Endothelial cell of umbilical vein (primary cell): ENCODE measurements around the gene CADPS. TPM values are rescaled to one million over a fixed set of nuclear protein-coding genes. Genes with fewer than 3 reads are reported as not detected.

Experiments used
- BruUV-seq: library from RNA; stranded (reverse); fragments of 400-500 nt; replicated peaks from 2 replicates; lab custom pipeline; 2021; lab: Mats Ljungman, UMichigan
- CTCF ChIA-PET: fragments of 300-600, 350-600 bp; sonication (Branson Sonifier 250); formaldehyde crosslinking; loops from one replicate; lab custom pipeline; 2021; ENCODE audit warnings: antibody characterized with exemption, inconsistent platforms; lab: Charles Lee
- POLR2A ChIA-PET: fragments of 300-600, 350-600 bp; sonication (Branson Sonifier 250); formaldehyde crosslinking; loops from one replicate; lab custom pipeline; 2021; ENCODE audit warnings: antibody characterized with exemption, inconsistent platforms; lab: Charles Lee
- DNase-seq: peaks from one replicate; pipeline ENCODE4 v3.0.0-alpha.2; 2011; ENCODE audit warnings: low read depth, low spot score
- FAIRE-seq: peaks from 2 replicates; lab custom pipeline; 2011; peaks lifted over from hg19 to GRCh38; lab: Jason Lieb, UNC
- H2AFZ ChIP-seq: 2 replicates; pipeline ENCODE4 v1.6.0; 2012; ENCODE audit warnings: low read depth, low read length, control low read depth, inconsistent platforms
- H3K27ac ChIP-seq: 2 replicates; pipeline ENCODE4 v1.5.1; 2011; ENCODE audit warnings: low read depth, mild to moderate bottlenecking, control low read depth, low read length, moderate library complexity; ENCODE audit not compliant: insufficient read depth
- H3K27me3 ChIP-seq, 2 experiments: 2 replicates each; pipeline versions ENCODE4 v1.6.0 to v1.6.1; 2011; ENCODE audit warnings: low read length in 2 of 2, mixed read lengths in 1 of 2; ENCODE audit not compliant: control insufficient read depth in 2 of 2, insufficient read depth in 2 of 2
- H3K36me3 ChIP-seq, 2 experiments: 2 replicates in 1 of 2; 3 replicates in 1 of 2; pipeline ENCODE4 v1.5.1; 2011; ENCODE audit warnings: low read length in 2 of 2, mild to moderate bottlenecking in 1 of 2, moderate library complexity in 1 of 2; ENCODE audit not compliant: control insufficient read depth in 2 of 2, insufficient read depth in 2 of 2; ENCODE audit errors: extremely low read depth in 1 of 2
- H3K4me1 ChIP-seq: 3 replicates; pipeline ENCODE4 v1.5.1; 2011; ENCODE audit warnings: mild to moderate bottlenecking, low read length; ENCODE audit not compliant: control insufficient read depth, insufficient read depth; ENCODE audit errors: extremely low read depth
- H3K4me2 ChIP-seq: 2 replicates; pipeline ENCODE4 v1.6.1; 2011; ENCODE audit warnings: low read length, control low read depth, mixed read lengths; ENCODE audit not compliant: insufficient read depth
- H3K4me3 ChIP-seq, 3 experiments: fragments of 200-600 bp in 1 of 3; sonication (generic), shearing (Covaris generic) in 1 of 3; replicated peaks in 1 of 3; 2 replicates each; pipeline ENCODE4 v1.5.1; 2011 to 2016; ENCODE audit warnings: control low read depth in 3 of 3, low read length in 3 of 3, mild to moderate bottlenecking in 2 of 3, inconsistent platforms in 1 of 3, low read depth in 1 of 3, moderate library complexity in 1 of 3; ENCODE audit not compliant: insufficient read depth in 1 of 3
- H3K79me2 ChIP-seq: 2 replicates; pipeline ENCODE4 v1.6.0; 2012; ENCODE audit warnings: low read length, inconsistent platforms; ENCODE audit not compliant: control insufficient read depth, insufficient read depth
- H3K9ac ChIP-seq: replicated peaks from 2 replicates; pipeline ENCODE3; 2011; ENCODE audit warnings: low read length, control low read depth; ENCODE audit not compliant: insufficient read depth; ENCODE audit errors: extremely low read depth
- H3K9me1 ChIP-seq: replicated peaks from 3 replicates; pipeline ENCODE4 v1.6.0; 2011; ENCODE audit warnings: mild to moderate bottlenecking, low read length; ENCODE audit not compliant: control insufficient read depth, insufficient read depth; ENCODE audit errors: extremely low read depth
- H3K9me3 ChIP-seq: replicated peaks from 2 replicates; pipeline ENCODE4 v1.5.1; 2012; ENCODE audit warnings: low read length, inconsistent platforms; ENCODE audit not compliant: control insufficient read depth, insufficient read depth
- H4K20me1 ChIP-seq: replicated peaks from 2 replicates; pipeline ENCODE3; 2011; ENCODE audit warnings: mild to moderate bottlenecking, low read length; ENCODE audit not compliant: control insufficient read depth, insufficient read depth; ENCODE audit errors: extremely low read depth
- EZH2 ChIP-seq: IDR thresholded peaks from 2 replicates; pipeline ENCODE4 v1.6.1; 2012; ENCODE audit warnings: borderline replicate concordance, low read depth, mild to moderate bottlenecking, moderate library complexity, low read length, inconsistent platforms; ENCODE audit not compliant: severe bottlenecking
- FOS ChIP-seq: IDR thresholded peaks from 2 replicates; pipeline ENCODE4 v1.6.1; 2011; ENCODE audit warnings: mild to moderate bottlenecking, low read length, moderate library complexity, borderline replicate concordance; ENCODE audit not compliant: insufficient read depth
- GATA2 ChIP-seq: IDR thresholded peaks from 2 replicates; pipeline ENCODE4 v1.7.0; 2011; ENCODE audit warnings: low read depth, mild to moderate bottlenecking, moderate library complexity, mixed read lengths, low read length; ENCODE audit not compliant: insufficient read length, insufficient read depth
- JUN ChIP-seq: IDR thresholded peaks from 2 replicates; pipeline ENCODE4 v1.6.1; 2011; ENCODE audit warnings: borderline replicate concordance, low read depth; ENCODE audit not compliant: insufficient read length, insufficient read depth
- MYC ChIP-seq: IDR thresholded peaks from one replicate; pipeline ENCODE4 v1.6.1; 2011; ENCODE audit warnings: mild to moderate bottlenecking, low read depth, low read length
- POLR2A ChIP-seq: IDR thresholded peaks from 2 replicates; pipeline ENCODE4 v1.6.1; 2012; ENCODE audit warnings: low read depth, mild to moderate bottlenecking, control low read depth, low read length
- POLR2AphosphoS5 ChIP-seq: IDR thresholded peaks from 2 replicates; pipeline ENCODE4 v1.6.1; 2012; ENCODE audit warnings: low read depth, mild to moderate bottlenecking, control low read depth, low read length, moderate library complexity; ENCODE audit not compliant: insufficient read depth
- dilution Hi-C: fragments of 300-500 bp; cut with MboI; formaldehyde crosslinking; loops from one replicate; pipeline ENCODE4 v1.15.0; 2019; ENCODE audit warnings: low sequenced_read_pairs; ENCODE audit not compliant: extremely low pct_ligation_motif_present
- intact Hi-C: fragments of 100-400 bp; cut with micrococcal nuclease; formaldehyde crosslinking; loops from one replicate; pipeline ENCODE4 v1.10.0; 2022
- polyA plus RNA-seq, 4 experiments: library from polyadenylated mRNA; depleted of rRNA in 3 of 4; stranded (reverse) in 3 of 4; unstranded in 1 of 4; fragments of >200 nt; gene quantifications; 2 replicates each; pipeline versions ENCODE4 v1.2.1 to v1.2.3, GENCODE V29; 2011 to 2012; ENCODE audit warnings: missing spikeins in 1 of 4
- total RNA-seq: library from RNA; stranded (reverse); gene quantifications from 2 replicates; pipeline ENCODE4 v1.2.3, GENCODE V29; 2021
- TF ChIP-seq, protein P1 (sequence below): IDR thresholded peaks from 2 replicates; pipeline ENCODE4 v1.6.1; 2011; ENCODE audit not compliant: insufficient read depth, insufficient read length
- TF ChIP-seq, protein P2 (sequence below), 2 donors: IDR thresholded peaks; 1 replicate in 1 of 2; 2 replicates in 1 of 2; pipeline ENCODE4 v1.5.1; 2011; ENCODE audit warnings: low read length in 2 of 2, mild to moderate bottlenecking in 2 of 2, moderate library complexity in 2 of 2, control low read depth in 1 of 2, inconsistent platforms in 1 of 2, low read depth in 1 of 2; ENCODE audit not compliant: insufficient read depth in 1 of 2; ENCODE audit errors: extremely low read depth in 1 of 2

CADPS gene
- total and polyA plus RNA-seq, 2 donors (not counting 3 experiments of a cell fraction or from before 2014, with no cell fraction given): not detected

DNA sequence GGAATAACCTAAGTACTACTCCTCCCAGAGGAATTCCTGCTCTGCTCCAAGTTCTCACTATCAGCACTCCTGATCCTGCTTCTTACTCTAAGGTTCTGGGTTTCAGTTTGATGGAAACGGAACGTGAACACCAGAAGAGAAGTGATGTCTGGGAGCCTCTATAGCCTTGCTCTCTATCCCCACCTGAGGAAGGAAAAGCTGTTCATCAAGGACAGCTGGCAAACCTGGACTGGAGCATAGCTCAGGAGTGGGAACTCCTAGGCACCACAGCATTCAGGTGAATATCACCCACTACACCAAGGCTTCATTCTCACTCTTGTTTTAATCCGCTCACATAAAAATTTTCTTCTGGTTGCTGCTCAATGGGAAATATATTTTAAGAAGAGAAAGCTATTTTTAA, 13.0 kb upstream of the CADPS start:
- Histone ChIP-seq H2AFZ (no peak overlapping the region), H3K4me1 (no peaks in the 10 kb centered on the region), H3K79me2 (no peaks in the 10 kb centered on the region), H3K27me3 (no peaks in the 10 kb centered on the region), H3K4me2 (no peak overlapping the region), H3K4me3 (no peak overlapping the region), H3K36me3 (no peaks in the 10 kb centered on the region), H3K9me1 (no peaks in the 10 kb centered on the region), H3K27ac (no peak overlapping the region), H4K20me1 (no peaks in the 10 kb centered on the region), H3K9ac (no peak overlapping the region), H3K9me3 (no peaks in the 10 kb centered on the region)
- FAIRE-seq (no peak), DNase-seq (no peak)
- no peak for TF ChIP-seq POLR2AphosphoS5
- no peak for TF ChIP-seq MYC
- no peak for TF ChIP-seq GATA2
- TF ChIP-seq JUN: no peak
- TF ChIP-seq, protein P1, sequence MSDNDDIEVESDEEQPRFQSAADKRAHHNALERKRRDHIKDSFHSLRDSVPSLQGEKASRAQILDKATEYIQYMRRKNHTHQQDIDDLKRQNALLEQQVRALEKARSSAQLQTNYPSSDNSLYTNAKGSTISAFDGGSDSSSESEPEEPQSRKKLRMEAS: no peak
- TF ChIP-seq EZH2: no peak
- no peak for TF ChIP-seq POLR2A
- no peak for TF ChIP-seq FOS
- TF ChIP-seq, protein P2, sequence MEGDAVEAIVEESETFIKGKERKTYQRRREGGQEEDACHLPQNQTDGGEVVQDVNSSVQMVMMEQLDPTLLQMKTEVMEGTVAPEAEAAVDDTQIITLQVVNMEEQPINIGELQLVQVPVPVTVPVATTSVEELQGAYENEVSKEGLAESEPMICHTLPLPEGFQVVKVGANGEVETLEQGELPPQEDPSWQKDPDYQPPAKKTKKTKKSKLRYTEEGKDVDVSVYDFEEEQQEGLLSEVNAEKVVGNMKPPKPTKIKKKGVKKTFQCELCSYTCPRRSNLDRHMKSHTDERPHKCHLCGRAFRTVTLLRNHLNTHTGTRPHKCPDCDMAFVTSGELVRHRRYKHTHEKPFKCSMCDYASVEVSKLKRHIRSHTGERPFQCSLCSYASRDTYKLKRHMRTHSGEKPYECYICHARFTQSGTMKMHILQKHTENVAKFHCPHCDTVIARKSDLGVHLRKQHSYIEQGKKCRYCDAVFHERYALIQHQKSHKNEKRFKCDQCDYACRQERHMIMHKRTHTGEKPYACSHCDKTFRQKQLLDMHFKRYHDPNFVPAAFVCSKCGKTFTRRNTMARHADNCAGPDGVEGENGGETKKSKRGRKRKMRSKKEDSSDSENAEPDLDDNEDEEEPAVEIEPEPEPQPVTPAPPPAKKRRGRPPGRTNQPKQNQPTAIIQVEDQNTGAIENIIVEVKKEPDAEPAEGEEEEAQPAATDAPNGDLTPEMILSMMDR (IDR thresholded peaks at IDR 0.05; ENCODE audit: extremely low read depth in 1 of 2, insufficient read depth in 1 of 2, low read depth in 1 of 2, low read length in 2 of 2): no peak
- intact Hi-C loops (no loop called here), dilution Hi-C loops (no loop called here)
- BruUV-seq: no TSS peak
- ChIA-PET CTCF (no interaction called here), POLR2A (no interaction called here)
